Sigmoid colon (tissue), 7 donors: ENCODE measurements around the gene KRTAP12-1. TPM values are rescaled to one million over a fixed set of nuclear protein-coding genes. Genes with fewer than 3 reads are reported as not detected.

Experiments used
- DNase-seq: peaks from one replicate; pipeline ENCODE4 v3.0.0-alpha.2; 2019
- H3K27ac ChIP-seq, 4 donors: fragments of 200-600 bp; sonication (generic); one replicate each; pipeline ENCODE4 v1.5.1; 2016 to 2019; ENCODE audit warnings: mild to moderate bottlenecking in 1 of 4
- H3K27me3 ChIP-seq, 3 donors: fragments of 200-600 bp; sonication (generic); one replicate each; pipeline ENCODE4 v1.5.1; 2019; ENCODE audit warnings: mild to moderate bottlenecking in 1 of 3
- H3K36me3 ChIP-seq, 4 donors: fragments of 200-600 bp; sonication (generic); one replicate each; pipeline ENCODE4 v1.5.1; 2016 to 2019
- H3K4me1 ChIP-seq, 4 donors: fragments of 200-600 bp; sonication (generic); one replicate each; pipeline ENCODE4 v1.5.1; 2017 to 2019
- H3K4me3 ChIP-seq, 4 donors: fragments of 200-600 bp; sonication (generic); one replicate each; pipeline ENCODE4 v1.5.1; 2017 to 2019; ENCODE audit warnings: mild to moderate bottlenecking in 2 of 4, moderate library complexity in 1 of 4
- H3K9me3 ChIP-seq, 4 donors: fragments of 200-600 bp in 3 of 4; sonication (generic) in 3 of 4; one replicate each; pipeline versions ENCODE4 v1.5.1 to v1.6.1; 2013 to 2019
- EP300 ChIP-seq, 4 donors: sonication (generic); formaldehyde crosslinking; IDR thresholded peaks; one replicate each; pipeline ENCODE4 v1.6.1; 2017; ENCODE audit warnings: antibody characterized with exemption in 4 of 4
- POLR2A ChIP-seq, 2 donors: fragments of 450-650 bp; IDR thresholded peaks; one replicate each; pipeline ENCODE4 v1.6.1; 2016; ENCODE audit warnings: antibody characterized with exemption in 2 of 2, mild to moderate bottlenecking in 2 of 2, moderate library complexity in 2 of 2
- POLR2AphosphoS5 ChIP-seq, 4 donors: sonication (generic); formaldehyde crosslinking; IDR thresholded peaks; one replicate each; pipeline ENCODE4 v1.6.1; 2017; ENCODE audit warnings: antibody characterized with exemption in 4 of 4
- WGBS, 2 donors: extraction: QIAGEN DNeasy Blood & Tissue Kit; methylation state at CpG; one replicate each; pipeline ENCODE4 v1.1.7; 2013; 5-methylcytosine and 5-hydroxymethylcytosine counted together
- intact Hi-C: fragments of 100-400 bp; cut with DNase I; formaldehyde crosslinking; loops from one replicate; pipeline ENCODE4 v1.15.1; 2023
- polyA plus RNA-seq, 3 donors: library from polyadenylated mRNA; stranded (reverse); fragments of 200-250 nt; gene quantifications; one replicate each; pipeline ENCODE4 v1.2.3, GENCODE V29; 2013
- total RNA-seq, 4 donors: library from RNA; depleted of rRNA; stranded (reverse); fragments of >200 nt; gene quantifications; one replicate each; pipeline ENCODE4 v1.1.0, GENCODE V29; 2016
- TF ChIP-seq, protein P1 (sequence below), 4 experiments: fragments of 450-650 bp in 3 of 4; fragments of 200-600 bp in 1 of 4; IDR thresholded peaks; one replicate each; pipeline ENCODE4 v1.5.1; 2016 to 2019; ENCODE audit warnings: antibody characterized with exemption in 4 of 4, mild to moderate bottlenecking in 3 of 4, moderate library complexity in 2 of 4
- donor health status: healthy with polysubstance abuse.
- donor health status: Bipolar disorder and iron deficiency.
- donor health status: healthy.

Gene KRTAP12-1
- total and polyA plus RNA-seq, 7 donors = not detected

DNA sequence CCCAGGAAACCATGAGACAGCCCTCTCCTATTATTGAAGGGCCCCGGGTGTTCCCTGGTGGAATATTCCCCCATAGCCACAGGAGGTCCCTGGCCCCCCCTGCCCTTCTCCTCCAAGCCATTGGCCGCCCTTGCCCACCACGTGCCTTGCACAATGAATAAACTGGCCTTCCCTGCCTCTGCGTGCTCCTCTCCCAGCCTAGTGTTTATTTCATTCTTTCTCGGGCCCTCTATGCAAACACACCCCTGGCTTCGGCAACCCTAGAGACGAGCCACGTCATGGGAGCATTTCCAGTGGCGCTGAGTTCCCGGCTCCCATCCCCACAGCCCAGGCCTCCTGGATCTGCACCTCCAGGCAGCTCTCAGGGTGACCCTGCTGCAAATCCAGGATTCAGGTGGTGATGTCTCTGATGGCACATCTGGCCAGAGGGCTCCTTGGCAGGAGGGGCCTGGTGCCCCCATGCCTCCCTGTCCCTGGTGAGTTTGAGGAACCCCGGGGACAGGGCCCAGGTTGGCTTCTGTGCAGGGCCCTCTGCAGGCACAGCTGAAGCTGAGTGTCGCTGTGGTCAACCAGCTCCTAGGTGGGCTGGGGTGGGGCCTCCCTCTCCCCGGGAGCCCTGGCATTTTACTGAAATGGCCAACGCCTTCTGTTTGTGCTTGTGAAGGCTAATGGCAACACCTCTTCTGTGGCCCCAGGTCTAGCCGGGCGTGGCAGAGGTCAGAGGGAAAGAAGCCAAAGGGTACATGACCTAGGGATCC, 21.2 kb upstream of the KRTAP12-1 start:
- peaks cover 20 to 90% (median 71%) of the 10 kb centered on the region in 3 donors for H3K27me3 ChIP-seq
- intact Hi-C loops = no loop called here
- H3K4me3 ChIP-seq = no peak overlapping the region
- no peak overlapping the region for H3K27ac ChIP-seq
- TF ChIP-seq POLR2AphosphoS5 (IDR thresholded peaks at IDR 0.05) = no peak
- no peak for TF ChIP-seq EP300 (IDR thresholded peaks at IDR 0.05)
- no peak for TF ChIP-seq POLR2A (IDR thresholded peaks at IDR 0.05)
- TF ChIP-seq, protein P1, sequence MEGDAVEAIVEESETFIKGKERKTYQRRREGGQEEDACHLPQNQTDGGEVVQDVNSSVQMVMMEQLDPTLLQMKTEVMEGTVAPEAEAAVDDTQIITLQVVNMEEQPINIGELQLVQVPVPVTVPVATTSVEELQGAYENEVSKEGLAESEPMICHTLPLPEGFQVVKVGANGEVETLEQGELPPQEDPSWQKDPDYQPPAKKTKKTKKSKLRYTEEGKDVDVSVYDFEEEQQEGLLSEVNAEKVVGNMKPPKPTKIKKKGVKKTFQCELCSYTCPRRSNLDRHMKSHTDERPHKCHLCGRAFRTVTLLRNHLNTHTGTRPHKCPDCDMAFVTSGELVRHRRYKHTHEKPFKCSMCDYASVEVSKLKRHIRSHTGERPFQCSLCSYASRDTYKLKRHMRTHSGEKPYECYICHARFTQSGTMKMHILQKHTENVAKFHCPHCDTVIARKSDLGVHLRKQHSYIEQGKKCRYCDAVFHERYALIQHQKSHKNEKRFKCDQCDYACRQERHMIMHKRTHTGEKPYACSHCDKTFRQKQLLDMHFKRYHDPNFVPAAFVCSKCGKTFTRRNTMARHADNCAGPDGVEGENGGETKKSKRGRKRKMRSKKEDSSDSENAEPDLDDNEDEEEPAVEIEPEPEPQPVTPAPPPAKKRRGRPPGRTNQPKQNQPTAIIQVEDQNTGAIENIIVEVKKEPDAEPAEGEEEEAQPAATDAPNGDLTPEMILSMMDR (IDR thresholded peaks at IDR 0.05) = no peak
- 39 to 51% methylated on average over 16 of the region's 16 CpGs for WGBS, 2 donors
- H3K4me1 ChIP-seq = no peaks in the 10 kb centered on the region
- no peak for DNase-seq
- no peaks in the 10 kb centered on the region for H3K9me3 ChIP-seq
- H3K36me3 ChIP-seq = no peaks in the 10 kb centered on the region

DNA sequence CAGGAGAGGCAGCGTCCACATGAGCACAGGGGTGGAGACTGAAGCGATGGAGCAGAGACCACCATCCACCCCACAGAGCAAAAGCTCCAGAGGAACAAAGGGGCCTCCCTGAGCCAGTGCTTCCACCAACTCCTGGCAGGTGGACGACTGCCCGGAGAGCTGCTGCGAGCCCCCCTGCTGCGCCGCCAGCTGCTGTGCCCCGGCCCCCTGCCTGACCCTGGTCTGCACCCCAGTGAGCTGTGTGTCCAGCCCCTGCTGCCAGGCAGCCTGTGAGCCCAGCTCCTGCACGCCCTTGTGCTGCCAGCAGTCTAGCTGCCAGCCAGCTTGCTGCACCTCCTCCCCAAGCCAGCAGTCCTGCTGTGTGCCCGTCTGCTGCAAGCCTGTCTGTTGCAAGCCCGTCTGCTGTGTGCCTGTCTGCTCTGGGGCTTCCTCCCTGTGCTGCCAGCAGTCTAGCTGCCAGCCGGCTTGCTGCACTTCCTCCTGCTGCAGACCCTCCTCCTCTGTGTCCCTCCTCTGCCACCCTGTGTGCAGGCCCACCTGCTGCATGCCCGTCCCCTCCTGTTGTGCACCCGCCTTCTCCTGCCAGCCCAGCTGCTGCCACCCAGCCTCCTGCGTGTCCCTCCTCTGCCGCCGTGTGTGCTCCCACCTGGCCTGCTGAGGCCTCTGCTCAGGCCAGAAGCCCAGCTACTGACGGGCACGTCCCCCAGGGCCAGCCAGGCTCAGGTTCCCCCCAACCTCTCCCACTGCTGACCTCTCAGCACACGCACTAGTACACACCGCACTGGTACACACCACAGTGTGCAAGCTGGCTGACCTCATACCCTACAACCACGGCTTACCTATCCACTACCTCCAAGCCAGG, 20.4 kb upstream of the KRTAP12-1 start:
- no peak overlapping the region for H3K27ac ChIP-seq
- WGBS, 2 donors = 70 to 77% methylated on average over 22 of the region's 22 CpGs
- no peak for TF ChIP-seq EP300 (IDR thresholded peaks at IDR 0.05)
- TF ChIP-seq POLR2AphosphoS5 (IDR thresholded peaks at IDR 0.05) = no peak
- TF ChIP-seq, protein P1 (IDR thresholded peaks at IDR 0.05) = no peak
- TF ChIP-seq POLR2A (IDR thresholded peaks at IDR 0.05) = no peak
- H3K4me3 ChIP-seq = no peak overlapping the region
- H3K27me3 ChIP-seq = peaks cover 23 to 90% (median 71%) of the 10 kb centered on the region in 3 donors
- H3K9me3 ChIP-seq = no peaks in the 10 kb centered on the region
- intact Hi-C loops = no loop called here
- DNase-seq = no peak
- no peaks in the 10 kb centered on the region for H3K36me3 ChIP-seq
- no peaks in the 10 kb centered on the region for H3K4me1 ChIP-seq

GRCh38 chr21:44701541-44701940, 19.6 kb upstream of the KRTAP12-1 start:
- no peaks in the 10 kb centered on the region for H3K36me3 ChIP-seq
- no peaks in the 10 kb centered on the region for H3K4me1 ChIP-seq
- no peaks in the 10 kb centered on the region for H3K9me3 ChIP-seq
- H3K4me3 ChIP-seq = no peak overlapping the region
- intact Hi-C loops = no loop called here
- WGBS, 2 donors = 7 to 20% methylated on average over 12 of the region's 12 CpGs
- H3K27ac ChIP-seq = no peak overlapping the region
- peaks cover 15 to 83% (median 64%) of the 10 kb centered on the region in 3 donors for H3K27me3 ChIP-seq
- TF ChIP-seq, protein P1 (IDR thresholded peaks at IDR 0.05) = no peak
- TF ChIP-seq POLR2A (IDR thresholded peaks at IDR 0.05) = no peak
- no peak for TF ChIP-seq POLR2AphosphoS5 (IDR thresholded peaks at IDR 0.05)
- TF ChIP-seq EP300 (IDR thresholded peaks at IDR 0.05) = no peak
- no peak for DNase-seq

GRCh38 chr21:44701023-44701400, 19.0 kb upstream of the KRTAP12-1 start:
- H3K27ac ChIP-seq = no peak overlapping the region
- peaks cover 10 to 82% (median 59%) of the 10 kb centered on the region in 3 donors for H3K27me3 ChIP-seq
- TF ChIP-seq POLR2AphosphoS5 (IDR thresholded peaks at IDR 0.05) (no peak), POLR2A (IDR thresholded peaks at IDR 0.05) (no peak), EP300 (IDR thresholded peaks at IDR 0.05) (no peak)
- TF ChIP-seq, protein P1 (IDR thresholded peaks at IDR 0.05) = no peak
- no peaks in the 10 kb centered on the region for H3K9me3 ChIP-seq
- no peak for DNase-seq
- intact Hi-C loops = no loop called here
- WGBS, 2 donors = 89% methylated on average over 14 of the region's 14 CpGs
- no peaks in the 10 kb centered on the region for H3K36me3 ChIP-seq
- no peaks in the 10 kb centered on the region for H3K4me1 ChIP-seq
- H3K4me3 ChIP-seq = no peak overlapping the region
